ENCODE measurements around the gene DLGAP4.

- no peak for TF ChIP-seq IRF3 (IDR thresholded peaks at IDR 0.05)
- no peak for TF ChIP-seq TAF1 (IDR thresholded peaks at IDR 0.05; ENCODE audit: borderline replicate concordance, low read depth, low read length)
- no peak for TF ChIP-seq CTCF (IDR thresholded peaks at IDR 0.05 in 2 of 3, conservative IDR thresholded peaks at IDR 0.05 in 1 of 3; ENCODE audit: control insufficient read depth in 2 of 3, extremely low read depth in 1 of 3, insufficient read depth in 1 of 3, low read depth in 3 of 3, low read length in 3 of 3)
- no peak for TF ChIP-seq EGR1 (IDR thresholded peaks at IDR 0.05; ENCODE audit: borderline replicate concordance in 1 of 2, low read depth in 2 of 2, low read length in 2 of 2)
- TF ChIP-seq SKIL (IDR thresholded peaks at IDR 0.05; ENCODE audit: low read depth, poor library complexity, severe bottlenecking), result no peak
- TF ChIP-seq SMC3 (IDR thresholded peaks at IDR 0.05; ENCODE audit: borderline replicate concordance, low read length), result no peak
- TF ChIP-seq MYC (IDR thresholded peaks at IDR 0.05; ENCODE audit: insufficient read depth, insufficient read length, insufficient replicate concordance, low read length, severe bottlenecking), result no peak
- TF ChIP-seq NFXL1 (IDR thresholded peaks at IDR 0.05; ENCODE audit: borderline replicate concordance), result no peak
- TF ChIP-seq EZH2 (IDR thresholded peaks at IDR 0.05; ENCODE audit: borderline replicate concordance, control insufficient read depth, low read depth, low read length), result no peak
- TF ChIP-seq ETV6 (conservative IDR thresholded peaks at IDR 0.05 in 1 of 2, IDR thresholded peaks at IDR 0.05 in 1 of 2; ENCODE audit: borderline replicate concordance in 1 of 2, low read depth in 1 of 2), result no peak
- no peak for TF ChIP-seq CHD2 (IDR thresholded peaks at IDR 0.05; ENCODE audit: borderline replicate concordance, low read depth, low read length)
- TF ChIP-seq LARP7 (IDR thresholded peaks at IDR 0.05), result no peak
- TF ChIP-seq MYB (IDR thresholded peaks at IDR 0.05; ENCODE audit: borderline replicate concordance, low read depth, low read length), result no peak
- TF ChIP-seq JUNB (IDR thresholded peaks at IDR 0.05), result no peak
These were observed 27.7 kb downstream of the DLGAP4 start for GRCh38 chr20:36333841-36334240.

Measured in GM12878 (cell line).